GM23338 (cell line): ENCODE data around the gene RNF5.

Experiments used
- CREB1 ChIP-seq: fragments of 250-450 bp; sonication (Bioruptor Pico); IDR thresholded peaks from 2 replicates; pipeline ENCODE4 v1.5.0; 2020; ENCODE audit warnings: low read depth, mild to moderate bottlenecking, moderate library complexity
- EZH2 ChIP-seq: fragments of 200-600 bp; sonication (generic); IDR thresholded peaks from one replicate; pipeline ENCODE4 v1.8.0; 2017; ENCODE audit warnings: antibody characterized with exemption, mild to moderate bottlenecking, low read depth; ENCODE audit not compliant: unreplicated experiment
- EZH2phosphoT487 ChIP-seq: fragments of 200-600 bp; sonication (generic); IDR thresholded peaks from one replicate; pipeline ENCODE4 v1.8.1; 2018; ENCODE audit warnings: antibody characterized with exemption; ENCODE audit not compliant: unreplicated experiment
- JUNB ChIP-seq: IDR thresholded peaks from one replicate; pipeline ENCODE4 v1.6.1; 2016; ENCODE audit warnings: antibody characterized with exemption; ENCODE audit not compliant: unreplicated experiment
- NANOG ChIP-seq: IDR thresholded peaks from 2 replicates; pipeline ENCODE4 v1.6.1; 2016; ENCODE audit warnings: antibody characterized with exemption, borderline replicate concordance
- POLR2AphosphoS5 ChIP-seq: IDR thresholded peaks from 2 replicates; pipeline ENCODE4 v1.6.1; 2016; ENCODE audit warnings: antibody characterized with exemption, low read depth
- STAT1 ChIP-seq: IDR thresholded peaks from one replicate; pipeline ENCODE4 v1.6.1; 2016; ENCODE audit warnings: antibody characterized with exemption; ENCODE audit not compliant: unreplicated experiment
- ZNF114 ChIP-seq: fragments of 250-450 bp; sonication (Bioruptor Pico); IDR thresholded peaks from 2 replicates; pipeline ENCODE4 v1.5.0; 2020; ENCODE audit warnings: mild to moderate bottlenecking, moderate library complexity
- ZNF331 ChIP-seq: fragments of 250-450 bp; sonication (Bioruptor Pico); IDR thresholded peaks from 2 replicates; pipeline ENCODE4 v1.5.0; 2020; ENCODE audit warnings: low read depth, mild to moderate bottlenecking, moderate library complexity
- TF ChIP-seq, protein P1 (sequence below), 2 experiments: fragments of 200-600 bp in 1 of 2; sonication (generic) in 1 of 2; conservative IDR thresholded peaks; 2 replicates each; pipeline versions ENCODE4 v1.5.1 to v1.6.1; 2016 to 2017; ENCODE audit warnings: antibody characterized with exemption in 2 of 2, low read depth in 2 of 2, mild to moderate bottlenecking in 2 of 2, moderate library complexity in 1 of 2
- TF ChIP-seq, protein P2 (sequence below): IDR thresholded peaks from one replicate; pipeline ENCODE4 v1.6.1; 2018; ENCODE audit warnings: antibody characterized with exemption; ENCODE audit not compliant: unreplicated experiment
- TF ChIP-seq, protein P3 (sequence below): IDR thresholded peaks from 2 replicates; pipeline ENCODE4 v1.6.1; 2016; ENCODE audit warnings: antibody characterized with exemption
- TF ChIP-seq, protein P4 (sequence below): fragments of 250-450 bp; sonication (Bioruptor Pico); IDR thresholded peaks from 2 replicates; pipeline ENCODE4 v1.5.0; 2020; ENCODE audit warnings: mild to moderate bottlenecking, moderate library complexity

DNA sequence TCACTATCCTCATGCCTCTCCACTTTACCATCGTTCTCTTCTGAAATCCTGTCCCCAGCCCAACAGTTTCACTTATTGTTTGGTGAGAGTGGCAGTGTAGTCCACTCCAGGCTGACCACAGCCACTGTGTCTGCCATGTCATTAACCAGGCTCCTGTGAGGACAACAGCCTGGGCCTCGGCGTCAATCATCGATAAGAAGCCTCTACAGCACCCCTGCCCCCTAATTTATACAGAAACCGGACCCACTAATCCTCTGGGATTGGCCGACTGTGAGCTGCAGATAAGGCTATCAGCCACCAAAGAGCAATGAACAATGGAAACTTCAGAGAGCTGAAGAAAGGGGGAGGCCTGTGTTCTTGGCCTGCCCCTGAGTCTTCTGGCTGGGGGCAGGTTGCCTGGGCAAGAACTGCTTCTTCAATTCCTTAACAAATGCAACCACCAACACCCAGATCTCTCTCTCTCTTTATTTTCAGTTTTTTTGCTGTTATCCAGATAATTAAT is 10.4 kb upstream of the RNF5 start:
- TF ChIP-seq, protein P1, sequence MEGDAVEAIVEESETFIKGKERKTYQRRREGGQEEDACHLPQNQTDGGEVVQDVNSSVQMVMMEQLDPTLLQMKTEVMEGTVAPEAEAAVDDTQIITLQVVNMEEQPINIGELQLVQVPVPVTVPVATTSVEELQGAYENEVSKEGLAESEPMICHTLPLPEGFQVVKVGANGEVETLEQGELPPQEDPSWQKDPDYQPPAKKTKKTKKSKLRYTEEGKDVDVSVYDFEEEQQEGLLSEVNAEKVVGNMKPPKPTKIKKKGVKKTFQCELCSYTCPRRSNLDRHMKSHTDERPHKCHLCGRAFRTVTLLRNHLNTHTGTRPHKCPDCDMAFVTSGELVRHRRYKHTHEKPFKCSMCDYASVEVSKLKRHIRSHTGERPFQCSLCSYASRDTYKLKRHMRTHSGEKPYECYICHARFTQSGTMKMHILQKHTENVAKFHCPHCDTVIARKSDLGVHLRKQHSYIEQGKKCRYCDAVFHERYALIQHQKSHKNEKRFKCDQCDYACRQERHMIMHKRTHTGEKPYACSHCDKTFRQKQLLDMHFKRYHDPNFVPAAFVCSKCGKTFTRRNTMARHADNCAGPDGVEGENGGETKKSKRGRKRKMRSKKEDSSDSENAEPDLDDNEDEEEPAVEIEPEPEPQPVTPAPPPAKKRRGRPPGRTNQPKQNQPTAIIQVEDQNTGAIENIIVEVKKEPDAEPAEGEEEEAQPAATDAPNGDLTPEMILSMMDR (conservative IDR thresholded peaks at IDR 0.05; ENCODE audit: low read depth in 2 of 2) = no peak
- TF ChIP-seq EZH2phosphoT487 = no peak
- no peak for TF ChIP-seq CREB1 (CRISPR knock-in tag)
- TF ChIP-seq EZH2 = no peak
- no peak for TF ChIP-seq JUNB
- TF ChIP-seq, protein P2, sequence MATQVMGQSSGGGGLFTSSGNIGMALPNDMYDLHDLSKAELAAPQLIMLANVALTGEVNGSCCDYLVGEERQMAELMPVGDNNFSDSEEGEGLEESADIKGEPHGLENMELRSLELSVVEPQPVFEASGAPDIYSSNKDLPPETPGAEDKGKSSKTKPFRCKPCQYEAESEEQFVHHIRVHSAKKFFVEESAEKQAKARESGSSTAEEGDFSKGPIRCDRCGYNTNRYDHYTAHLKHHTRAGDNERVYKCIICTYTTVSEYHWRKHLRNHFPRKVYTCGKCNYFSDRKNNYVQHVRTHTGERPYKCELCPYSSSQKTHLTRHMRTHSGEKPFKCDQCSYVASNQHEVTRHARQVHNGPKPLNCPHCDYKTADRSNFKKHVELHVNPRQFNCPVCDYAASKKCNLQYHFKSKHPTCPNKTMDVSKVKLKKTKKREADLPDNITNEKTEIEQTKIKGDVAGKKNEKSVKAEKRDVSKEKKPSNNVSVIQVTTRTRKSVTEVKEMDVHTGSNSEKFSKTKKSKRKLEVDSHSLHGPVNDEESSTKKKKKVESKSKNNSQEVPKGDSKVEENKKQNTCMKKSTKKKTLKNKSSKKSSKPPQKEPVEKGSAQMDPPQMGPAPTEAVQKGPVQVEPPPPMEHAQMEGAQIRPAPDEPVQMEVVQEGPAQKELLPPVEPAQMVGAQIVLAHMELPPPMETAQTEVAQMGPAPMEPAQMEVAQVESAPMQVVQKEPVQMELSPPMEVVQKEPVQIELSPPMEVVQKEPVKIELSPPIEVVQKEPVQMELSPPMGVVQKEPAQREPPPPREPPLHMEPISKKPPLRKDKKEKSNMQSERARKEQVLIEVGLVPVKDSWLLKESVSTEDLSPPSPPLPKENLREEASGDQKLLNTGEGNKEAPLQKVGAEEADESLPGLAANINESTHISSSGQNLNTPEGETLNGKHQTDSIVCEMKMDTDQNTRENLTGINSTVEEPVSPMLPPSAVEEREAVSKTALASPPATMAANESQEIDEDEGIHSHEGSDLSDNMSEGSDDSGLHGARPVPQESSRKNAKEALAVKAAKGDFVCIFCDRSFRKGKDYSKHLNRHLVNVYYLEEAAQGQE = no peak
- TF ChIP-seq, protein P3, sequence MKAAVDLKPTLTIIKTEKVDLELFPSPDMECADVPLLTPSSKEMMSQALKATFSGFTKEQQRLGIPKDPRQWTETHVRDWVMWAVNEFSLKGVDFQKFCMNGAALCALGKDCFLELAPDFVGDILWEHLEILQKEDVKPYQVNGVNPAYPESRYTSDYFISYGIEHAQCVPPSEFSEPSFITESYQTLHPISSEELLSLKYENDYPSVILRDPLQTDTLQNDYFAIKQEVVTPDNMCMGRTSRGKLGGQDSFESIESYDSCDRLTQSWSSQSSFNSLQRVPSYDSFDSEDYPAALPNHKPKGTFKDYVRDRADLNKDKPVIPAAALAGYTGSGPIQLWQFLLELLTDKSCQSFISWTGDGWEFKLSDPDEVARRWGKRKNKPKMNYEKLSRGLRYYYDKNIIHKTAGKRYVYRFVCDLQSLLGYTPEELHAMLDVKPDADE = no peak
- TF ChIP-seq POLR2AphosphoS5 = no peak
- TF ChIP-seq, protein P4, sequence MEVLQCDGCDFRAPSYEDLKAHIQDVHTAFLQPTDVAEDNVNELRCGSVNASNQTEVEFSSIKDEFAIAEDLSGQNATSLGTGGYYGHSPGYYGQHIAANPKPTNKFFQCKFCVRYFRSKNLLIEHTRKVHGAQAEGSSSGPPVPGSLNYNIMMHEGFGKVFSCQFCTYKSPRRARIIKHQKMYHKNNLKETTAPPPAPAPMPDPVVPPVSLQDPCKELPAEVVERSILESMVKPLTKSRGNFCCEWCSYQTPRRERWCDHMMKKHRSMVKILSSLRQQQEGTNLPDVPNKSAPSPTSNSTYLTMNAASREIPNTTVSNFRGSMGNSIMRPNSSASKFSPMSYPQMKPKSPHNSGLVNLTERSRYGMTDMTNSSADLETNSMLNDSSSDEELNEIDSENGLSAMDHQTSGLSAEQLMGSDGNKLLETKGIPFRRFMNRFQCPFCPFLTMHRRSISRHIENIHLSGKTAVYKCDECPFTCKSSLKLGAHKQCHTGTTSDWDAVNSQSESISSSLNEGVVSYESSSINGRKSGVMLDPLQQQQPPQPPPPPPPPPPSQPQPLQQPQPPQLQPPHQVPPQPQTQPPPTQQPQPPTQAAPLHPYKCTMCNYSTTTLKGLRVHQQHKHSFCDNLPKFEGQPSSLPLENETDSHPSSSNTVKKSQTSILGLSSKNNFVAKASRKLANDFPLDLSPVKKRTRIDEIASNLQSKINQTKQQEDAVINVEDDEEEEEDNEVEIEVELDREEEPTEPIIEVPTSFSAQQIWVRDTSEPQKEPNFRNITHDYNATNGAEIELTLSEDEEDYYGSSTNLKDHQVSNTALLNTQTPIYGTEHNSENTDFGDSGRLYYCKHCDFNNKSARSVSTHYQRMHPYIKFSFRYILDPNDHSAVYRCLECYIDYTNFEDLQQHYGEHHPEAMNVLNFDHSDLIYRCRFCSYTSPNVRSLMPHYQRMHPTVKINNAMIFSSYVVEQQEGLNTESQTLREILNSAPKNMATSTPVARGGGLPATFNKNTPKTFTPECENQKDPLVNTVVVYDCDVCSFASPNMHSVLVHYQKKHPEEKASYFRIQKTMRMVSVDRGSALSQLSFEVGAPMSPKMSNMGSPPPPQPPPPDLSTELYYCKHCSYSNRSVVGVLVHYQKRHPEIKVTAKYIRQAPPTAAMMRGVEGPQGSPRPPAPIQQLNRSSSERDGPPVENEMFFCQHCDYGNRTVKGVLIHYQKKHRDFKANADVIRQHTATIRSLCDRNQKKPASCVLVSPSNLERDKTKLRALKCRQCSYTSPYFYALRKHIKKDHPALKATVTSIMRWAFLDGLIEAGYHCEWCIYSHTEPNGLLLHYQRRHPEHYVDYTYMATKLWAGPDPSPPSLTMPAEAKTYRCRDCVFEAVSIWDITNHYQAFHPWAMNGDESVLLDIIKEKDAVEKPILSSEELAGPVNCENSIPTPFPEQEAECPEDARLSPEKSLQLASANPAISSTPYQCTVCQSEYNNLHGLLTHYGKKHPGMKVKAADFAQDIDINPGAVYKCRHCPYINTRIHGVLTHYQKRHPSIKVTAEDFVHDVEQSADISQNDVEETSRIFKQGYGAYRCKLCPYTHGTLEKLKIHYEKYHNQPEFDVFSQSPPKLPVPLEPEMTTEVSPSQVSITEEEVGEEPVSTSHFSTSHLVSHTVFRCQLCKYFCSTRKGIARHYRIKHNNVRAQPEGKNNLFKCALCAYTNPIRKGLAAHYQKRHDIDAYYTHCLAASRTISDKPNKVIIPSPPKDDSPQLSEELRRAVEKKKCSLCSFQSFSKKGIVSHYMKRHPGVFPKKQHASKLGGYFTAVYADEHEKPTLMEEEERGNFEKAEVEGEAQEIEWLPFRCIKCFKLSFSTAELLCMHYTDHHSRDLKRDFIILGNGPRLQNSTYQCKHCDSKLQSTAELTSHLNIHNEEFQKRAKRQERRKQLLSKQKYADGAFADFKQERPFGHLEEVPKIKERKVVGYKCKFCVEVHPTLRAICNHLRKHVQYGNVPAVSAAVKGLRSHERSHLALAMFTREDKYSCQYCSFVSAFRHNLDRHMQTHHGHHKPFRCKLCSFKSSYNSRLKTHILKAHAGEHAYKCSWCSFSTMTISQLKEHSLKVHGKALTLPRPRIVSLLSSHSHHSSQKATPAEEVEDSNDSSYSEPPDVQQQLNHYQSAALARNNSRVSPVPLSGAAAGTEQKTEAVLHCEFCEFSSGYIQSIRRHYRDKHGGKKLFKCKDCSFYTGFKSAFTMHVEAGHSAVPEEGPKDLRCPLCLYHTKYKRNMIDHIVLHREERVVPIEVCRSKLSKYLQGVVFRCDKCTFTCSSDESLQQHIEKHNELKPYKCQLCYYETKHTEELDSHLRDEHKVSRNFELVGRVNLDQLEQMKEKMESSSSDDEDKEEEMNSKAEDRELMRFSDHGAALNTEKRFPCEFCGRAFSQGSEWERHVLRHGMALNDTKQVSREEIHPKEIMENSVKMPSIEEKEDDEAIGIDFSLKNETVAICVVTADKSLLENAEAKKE (CRISPR knock-in tag) = no peak
- no peak for TF ChIP-seq ZNF331
- TF ChIP-seq NANOG = no peak
- TF ChIP-seq STAT1 = no peak
- TF ChIP-seq ZNF114 (CRISPR knock-in tag) = no peak
